Loucy (cell line): ENCODE measurements around the gene ZFHX3.

Experiments used
- EZH2phosphoT487 ChIP-seq: fragments of 200-600 bp; IDR thresholded peaks from 2 replicates; pipeline ENCODE4 v1.6.1; 2018; ENCODE audit warnings: antibody characterized with exemption, mild to moderate bottlenecking, moderate library complexity, borderline replicate concordance
- TF ChIP-seq, protein P1 (sequence below): fragments of 200-600 bp; sonication (generic); conservative IDR thresholded peaks from 2 replicates; pipeline ENCODE4 v1.5.1; 2014; ENCODE audit warnings: mild to moderate bottlenecking, antibody characterized with exemption, low read length

GRCh38 chr16:72835086-72835485, 212.8 kb downstream of the ZFHX3 start:
- TF ChIP-seq, protein P1, sequence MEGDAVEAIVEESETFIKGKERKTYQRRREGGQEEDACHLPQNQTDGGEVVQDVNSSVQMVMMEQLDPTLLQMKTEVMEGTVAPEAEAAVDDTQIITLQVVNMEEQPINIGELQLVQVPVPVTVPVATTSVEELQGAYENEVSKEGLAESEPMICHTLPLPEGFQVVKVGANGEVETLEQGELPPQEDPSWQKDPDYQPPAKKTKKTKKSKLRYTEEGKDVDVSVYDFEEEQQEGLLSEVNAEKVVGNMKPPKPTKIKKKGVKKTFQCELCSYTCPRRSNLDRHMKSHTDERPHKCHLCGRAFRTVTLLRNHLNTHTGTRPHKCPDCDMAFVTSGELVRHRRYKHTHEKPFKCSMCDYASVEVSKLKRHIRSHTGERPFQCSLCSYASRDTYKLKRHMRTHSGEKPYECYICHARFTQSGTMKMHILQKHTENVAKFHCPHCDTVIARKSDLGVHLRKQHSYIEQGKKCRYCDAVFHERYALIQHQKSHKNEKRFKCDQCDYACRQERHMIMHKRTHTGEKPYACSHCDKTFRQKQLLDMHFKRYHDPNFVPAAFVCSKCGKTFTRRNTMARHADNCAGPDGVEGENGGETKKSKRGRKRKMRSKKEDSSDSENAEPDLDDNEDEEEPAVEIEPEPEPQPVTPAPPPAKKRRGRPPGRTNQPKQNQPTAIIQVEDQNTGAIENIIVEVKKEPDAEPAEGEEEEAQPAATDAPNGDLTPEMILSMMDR, result no peak
- TF ChIP-seq EZH2phosphoT487, result no peak
